Suprapubic skin (tissue), 3 donors: ENCODE results near the gene TMEM255A.

ENCODE experiments used
- CTCF ChIP-seq, 2 donors: fragments of 200-600 bp in 1 of 2; fragments of 450-650 bp in 1 of 2; sonication (generic) in 1 of 2; IDR thresholded peaks; one replicate each; pipeline ENCODE4 v1.5.1; 2016 to 2019; ENCODE audit warnings: antibody characterized with exemption in 2 of 2, mild to moderate bottlenecking in 1 of 2, moderate library complexity in 1 of 2
- EP300 ChIP-seq: sonication (generic); formaldehyde crosslinking; IDR thresholded peaks from one replicate; pipeline ENCODE4 v1.6.1; 2017; ENCODE audit warnings: antibody characterized with exemption

GRCh38 chrX:120262859-120263708 is 48.2 kb downstream of the TMEM255A start:
- TF ChIP-seq EP300, result no peak
- TF ChIP-seq CTCF (IDR thresholded peaks at IDR 0.05), result no peak
